KMS-11 (cell line): ENCODE data around the gene HMGXB4.

Source experiments
- H2AFZ ChIP-seq: fragments of 200-600 bp; sonication (generic); 2 replicates; pipeline ENCODE4 v1.6.1; 2016; ENCODE audit warnings: antibody characterized with exemption, mixed run types, low read depth
- H3K27ac ChIP-seq: fragments of 200-600 bp; sonication (generic); 2 replicates; pipeline ENCODE4 v1.6.1; 2016; ENCODE audit warnings: mild to moderate bottlenecking, mixed run types
- H3K27me3 ChIP-seq: fragments of 200-600 bp; sonication (generic); 2 replicates; pipeline ENCODE4 v1.6.1; 2017; ENCODE audit warnings: mild to moderate bottlenecking, low read depth, mixed run types, moderate library complexity; ENCODE audit not compliant: insufficient read depth
- H3K36me3 ChIP-seq: fragments of 200-600 bp; sonication (generic); 2 replicates; pipeline ENCODE4 v1.6.1; 2017; ENCODE audit warnings: mild to moderate bottlenecking, mixed run types; ENCODE audit not compliant: insufficient read depth
- H3K4me1 ChIP-seq: fragments of 200-600 bp; sonication (generic); 2 replicates; pipeline ENCODE4 v1.6.1; 2016; ENCODE audit warnings: mild to moderate bottlenecking, low read depth, mixed run types; ENCODE audit not compliant: poor library complexity, severe bottlenecking
- H3K4me2 ChIP-seq: fragments of 200-600 bp; sonication (generic); 2 replicates; pipeline ENCODE4 v1.7.0; 2016; ENCODE audit warnings: mild to moderate bottlenecking, mixed run types
- H3K4me3 ChIP-seq: fragments of 200-600 bp; sonication (generic); IDR thresholded peaks from 2 replicates; pipeline ENCODE4 v1.6.1; 2017; ENCODE audit warnings: low read depth, low read length, mixed read lengths; ENCODE audit not compliant: insufficient read depth
- H3K79me2 ChIP-seq: fragments of 200-600 bp; sonication (generic); 2 replicates; pipeline ENCODE4 v1.6.1; 2016; ENCODE audit warnings: low read depth, mixed run types; ENCODE audit not compliant: insufficient read depth
- H3K9ac ChIP-seq: fragments of 200-600 bp; sonication (generic); 2 replicates; pipeline ENCODE4 v1.6.1; 2016; ENCODE audit warnings: mild to moderate bottlenecking, mixed run types
- H4K20me1 ChIP-seq: fragments of 200-600 bp; sonication (generic); 2 replicates; pipeline ENCODE4 v1.6.1; 2016; ENCODE audit warnings: mild to moderate bottlenecking, mixed run types; ENCODE audit not compliant: insufficient read depth
- TF ChIP-seq, protein P1 (sequence below): fragments of 200-600 bp; sonication (generic); conservative IDR thresholded peaks from 2 replicates; pipeline ENCODE4 v1.6.1; 2017; ENCODE audit warnings: low read depth, mild to moderate bottlenecking, antibody characterized with exemption, low read length, moderate library complexity, mixed read lengths

The HMGXB4 gene

DNA sequence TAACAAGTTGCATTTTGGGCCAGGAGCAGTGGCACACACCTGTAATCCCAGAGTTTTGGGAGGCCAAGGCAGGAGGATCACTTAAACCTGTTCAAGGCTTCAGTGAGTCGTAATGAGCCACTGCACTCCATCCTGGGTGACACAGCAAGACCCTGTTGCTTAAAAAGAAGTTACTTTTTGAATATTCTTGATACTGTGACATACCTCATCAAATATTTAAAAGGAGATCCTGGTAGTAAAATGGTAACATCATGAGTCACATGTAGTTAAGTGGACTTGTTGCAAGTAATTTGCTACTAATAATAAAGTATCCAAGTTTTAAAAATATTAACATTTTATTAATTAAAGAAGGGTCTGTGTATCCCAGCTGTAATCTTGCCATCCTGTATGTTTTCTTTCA lies 18.3 kb downstream of the HMGXB4 start:
- Histone ChIP-seq H2AFZ (no peak overlapping the region), H3K9ac (no peak overlapping the region), H3K36me3 (no peaks in the 10 kb centered on the region), H4K20me1 (no peaks in the 10 kb centered on the region; the same call in 1 of the 2 replicates), H3K27me3 (no peaks in the 10 kb centered on the region), H3K4me3 (no peak overlapping the region), H3K27ac (no peak overlapping the region), H3K4me1 (no peaks in the 10 kb centered on the region), H3K4me2 (no peak overlapping the region), H3K79me2 (no peaks in the 10 kb centered on the region)
- TF ChIP-seq, protein P1, sequence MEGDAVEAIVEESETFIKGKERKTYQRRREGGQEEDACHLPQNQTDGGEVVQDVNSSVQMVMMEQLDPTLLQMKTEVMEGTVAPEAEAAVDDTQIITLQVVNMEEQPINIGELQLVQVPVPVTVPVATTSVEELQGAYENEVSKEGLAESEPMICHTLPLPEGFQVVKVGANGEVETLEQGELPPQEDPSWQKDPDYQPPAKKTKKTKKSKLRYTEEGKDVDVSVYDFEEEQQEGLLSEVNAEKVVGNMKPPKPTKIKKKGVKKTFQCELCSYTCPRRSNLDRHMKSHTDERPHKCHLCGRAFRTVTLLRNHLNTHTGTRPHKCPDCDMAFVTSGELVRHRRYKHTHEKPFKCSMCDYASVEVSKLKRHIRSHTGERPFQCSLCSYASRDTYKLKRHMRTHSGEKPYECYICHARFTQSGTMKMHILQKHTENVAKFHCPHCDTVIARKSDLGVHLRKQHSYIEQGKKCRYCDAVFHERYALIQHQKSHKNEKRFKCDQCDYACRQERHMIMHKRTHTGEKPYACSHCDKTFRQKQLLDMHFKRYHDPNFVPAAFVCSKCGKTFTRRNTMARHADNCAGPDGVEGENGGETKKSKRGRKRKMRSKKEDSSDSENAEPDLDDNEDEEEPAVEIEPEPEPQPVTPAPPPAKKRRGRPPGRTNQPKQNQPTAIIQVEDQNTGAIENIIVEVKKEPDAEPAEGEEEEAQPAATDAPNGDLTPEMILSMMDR = no peak

DNA sequence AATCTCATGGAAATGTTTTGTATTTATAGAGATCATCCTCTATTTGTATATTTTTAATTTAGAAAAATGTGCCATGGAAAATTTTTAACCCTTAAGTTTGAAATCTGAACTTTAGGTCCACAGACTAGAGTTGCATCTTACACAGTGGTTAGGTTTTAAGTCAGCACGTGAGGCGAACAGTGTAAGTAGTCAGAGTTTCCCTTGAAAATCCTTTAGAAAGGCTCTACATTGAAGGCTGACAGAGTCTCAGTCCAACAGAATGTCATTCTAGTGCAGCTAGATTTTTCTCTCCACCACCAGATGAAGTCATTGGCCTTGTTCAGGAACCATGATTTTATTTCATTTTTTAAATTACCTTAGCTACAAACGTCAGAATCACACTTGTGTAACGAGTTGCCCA lies 18.7 kb downstream of the HMGXB4 start:
- H3K4me1 ChIP-seq = no peaks in the 10 kb centered on the region
- no peaks in the 10 kb centered on the region; the same call in 1 of the 2 replicates for H4K20me1 ChIP-seq
- H3K27ac ChIP-seq = no peak overlapping the region
- no peaks in the 10 kb centered on the region for H3K27me3 ChIP-seq
- no peak overlapping the region for H3K9ac ChIP-seq
- H3K4me2 ChIP-seq = no peak overlapping the region
- no peaks in the 10 kb centered on the region for H3K36me3 ChIP-seq
- TF ChIP-seq, protein P1 = no peak
- no peaks in the 10 kb centered on the region for H3K79me2 ChIP-seq
- no peak overlapping the region for H3K4me3 ChIP-seq
- H2AFZ ChIP-seq = no peak overlapping the region

- no peak overlapping the region for H3K27ac ChIP-seq
- H3K4me2 ChIP-seq = no peak overlapping the region
- no peaks in the 10 kb centered on the region for H3K4me1 ChIP-seq
- H3K9ac ChIP-seq = no peak overlapping the region
- peaks cover 3% of the 10 kb centered on the region; the same call in 1 of the 2 replicates for H3K36me3 ChIP-seq
- no peak overlapping the region for H3K4me3 ChIP-seq
- H4K20me1 ChIP-seq = no peaks in the 10 kb centered on the region
- H3K27me3 ChIP-seq = no peaks in the 10 kb centered on the region
- H3K79me2 ChIP-seq = no peaks in the 10 kb centered on the region
- TF ChIP-seq, protein P1 = no peak
- H2AFZ ChIP-seq = no peak overlapping the region
Measured at GRCh38 chr22:35288116-35288515, 30.8 kb downstream of the HMGXB4 start.

DNA sequence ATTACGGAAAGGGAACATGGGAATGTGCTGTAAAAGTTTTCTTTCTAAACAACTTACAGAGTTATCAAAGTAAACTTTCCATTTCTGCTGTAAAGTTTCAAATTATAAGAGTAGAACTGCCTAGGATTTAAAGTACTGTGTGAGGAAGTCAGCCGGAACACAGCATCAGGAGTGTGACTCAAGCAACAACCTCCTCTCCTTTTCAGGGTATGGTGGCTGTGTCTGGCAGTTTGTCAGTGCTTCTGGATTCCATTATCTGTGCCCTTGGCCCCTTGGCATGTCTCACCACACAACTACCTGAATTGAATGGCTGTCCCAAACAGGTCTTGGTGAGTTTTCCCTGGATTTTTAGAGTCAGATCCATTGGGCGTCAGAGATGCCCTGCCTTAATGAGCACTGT lies 35.5 kb downstream of the HMGXB4 start:
- Histone ChIP-seq H3K36me3 (peaks cover 3% of the 10 kb centered on the region; the same call in 1 of the 2 replicates), H3K4me3 (no peak overlapping the region), H3K4me2 (no peak overlapping the region)

More for the DNA sequence above, 35.5 kb downstream of the HMGXB4 start:
- Histone ChIP-seq H3K9ac (no peak overlapping the region), H4K20me1 (no peaks in the 10 kb centered on the region), H3K27ac (no peak overlapping the region), H3K4me1 (no peaks in the 10 kb centered on the region), H3K27me3 (no peaks in the 10 kb centered on the region), H2AFZ (no peak overlapping the region), H3K79me2 (no peaks in the 10 kb centered on the region)
- TF ChIP-seq, protein P1 = no peak
